PFSK-1 (cell line): ENCODE data around the gene RPS6KA2.

ENCODE experiments used
- FOXP2 ChIP-seq: optimal IDR thresholded peaks from 2 replicates; pipeline ENCODE3; 2011; ENCODE audit warnings: borderline replicate concordance, control low read depth, inconsistent platforms; ENCODE audit not compliant: insufficient read depth; ENCODE audit errors: extremely low read length, extremely low read depth
- POLR2AphosphoS5 ChIP-seq: IDR thresholded peaks from 2 replicates; pipeline ENCODE4 v1.6.1; 2012; ENCODE audit warnings: low read depth, mild to moderate bottlenecking, control low read depth, low read length, moderate library complexity
- SIN3A ChIP-seq: IDR thresholded peaks from 2 replicates; pipeline ENCODE4 v1.6.1; 2012; ENCODE audit warnings: mild to moderate bottlenecking, low read length, moderate library complexity, borderline replicate concordance; ENCODE audit not compliant: insufficient read depth
- TAF1 ChIP-seq: IDR thresholded peaks from 2 replicates; pipeline ENCODE4 v1.6.1; 2012; ENCODE audit warnings: low read length, control low read depth, borderline replicate concordance; ENCODE audit not compliant: insufficient read depth

GRCh38 chr6:166614171-166614583 is 12.9 kb downstream of the RPS6KA2 start:
- no peak for TF ChIP-seq SIN3A
- no peak for TF ChIP-seq POLR2AphosphoS5
- no peak for TF ChIP-seq TAF1
- TF ChIP-seq FOXP2 = no peak
